ENCODE measurements around the gene RREB1. TPM values are rescaled to one million over a fixed set of nuclear protein-coding genes. Genes with fewer than 3 reads are reported as not detected.
"Not testable (repeated sequence)": the region's sequence is repeated elsewhere in the genome, so short reads cannot be mapped to it uniquely, and the experiment has no call there.

RREB1 gene
- total RNA-seq, 1 donor from 2014 or later: 17.5 TPM

GRCh38 chr6:7144872-7145584, 37.3 kb downstream of the RREB1 start:
- no peak for DNase-seq (ENCODE audit: low read depth in 2 of 2)

GRCh38 chr6:7145585-7145884, 37.8 kb downstream of the RREB1 start:
- DNase-seq (ENCODE audit: low read depth in 2 of 2): no peak

GRCh38 chr6:7145885-7146828, 38.4 kb downstream of the RREB1 start:
- DNase-seq (ENCODE audit: low read depth in 2 of 2): peak; percentile 33 to 63

GRCh38 chr6:7147051-7147671, 39.4 kb downstream of the RREB1 start:
- no peak for DNase-seq (ENCODE audit: low read depth in 2 of 2)

DNA sequence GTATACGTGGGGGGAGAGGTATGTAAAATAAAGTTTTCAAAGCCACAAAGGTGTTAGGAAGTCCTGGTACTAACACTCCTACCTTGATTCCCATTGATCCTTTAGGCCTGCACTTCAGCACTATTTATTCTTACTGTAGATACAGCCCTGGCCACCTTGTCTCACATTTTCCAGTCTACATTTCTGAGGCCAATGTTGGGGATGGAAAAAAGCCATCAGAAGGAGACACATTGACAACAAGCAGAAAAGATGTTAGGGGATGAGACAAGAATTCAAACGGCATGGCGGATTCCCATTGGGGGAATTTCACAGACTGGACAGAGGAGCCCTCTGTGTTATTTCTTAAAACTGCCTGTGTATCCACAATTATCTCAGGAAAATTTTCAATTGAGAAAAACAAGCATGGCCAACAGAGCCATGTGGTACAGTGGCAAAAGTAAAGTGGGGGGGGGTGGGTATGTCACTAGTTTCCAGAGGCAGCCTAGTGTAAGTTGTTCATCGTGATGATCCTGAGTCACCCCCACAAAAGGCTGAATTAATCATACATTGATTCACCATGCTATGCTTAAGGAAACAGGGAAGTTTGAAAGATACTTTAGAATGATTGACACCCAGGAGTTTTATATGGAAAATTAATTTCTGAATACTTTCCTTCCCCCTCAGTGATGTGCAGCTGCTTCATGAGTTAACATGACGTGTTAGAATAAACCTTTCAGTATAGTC, 40.5 kb downstream of the RREB1 start:
- peak in 1 of 2 donors; percentile 61 for DNase-seq (ENCODE audit: low read depth in 2 of 2)

- DNase-seq (ENCODE audit: low read depth in 2 of 2): no peak
Observed at GRCh38 chr6:7150381-7151064, 42.8 kb downstream of the RREB1 start.

GRCh38 chr6:7151381-7151780, 43.6 kb downstream of the RREB1 start:
- DNase-seq (ENCODE audit: low read depth in 2 of 2): no peak

- no peak for DNase-seq (ENCODE audit: low read depth in 2 of 2)
Observed at GRCh38 chr6:7152462-7152861, 44.7 kb downstream of the RREB1 start.

GRCh38 chr6:7153789-7154188, 46.0 kb downstream of the RREB1 start:
- no peak for DNase-seq (ENCODE audit: low read depth in 2 of 2)

GRCh38 chr6:7154341-7155139, 46.8 kb downstream of the RREB1 start:
- no peak for DNase-seq (ENCODE audit: low read depth in 2 of 2)

GRCh38 chr6:7155871-7156579, 48.3 kb downstream of the RREB1 start:
- DNase-seq (ENCODE audit: low read depth in 2 of 2): no peak

DNA sequence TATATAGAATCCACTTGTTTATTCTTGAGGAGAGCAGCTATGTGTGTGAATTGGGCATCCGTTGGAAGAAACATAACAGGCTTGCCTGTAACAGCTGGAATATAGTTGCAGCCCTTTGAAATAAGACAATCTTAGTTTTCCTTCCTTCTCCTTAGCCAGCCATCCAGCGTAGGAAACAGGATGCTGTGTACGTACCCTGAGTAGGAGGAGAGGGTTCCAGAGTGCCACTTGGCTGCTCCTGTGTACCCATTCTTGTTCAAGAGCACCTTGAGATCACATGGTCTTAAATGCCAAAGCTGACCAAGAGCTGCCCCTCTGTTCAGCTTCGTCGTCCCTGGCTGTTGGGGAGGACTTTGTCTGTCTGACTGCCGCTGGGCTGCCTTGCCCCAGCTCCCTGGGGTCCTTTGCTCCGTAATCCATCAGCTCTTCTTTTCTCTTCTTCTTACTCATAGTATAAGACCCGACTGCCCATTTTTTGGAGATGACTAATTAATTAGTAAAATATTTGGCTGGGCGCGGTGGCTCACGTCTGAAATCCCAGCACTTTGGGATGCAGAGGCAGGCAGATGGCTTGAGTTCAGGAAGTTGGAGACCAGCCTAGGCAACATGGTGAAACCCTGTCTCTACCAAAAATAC, 49.0 kb downstream of the RREB1 start:
- DNase-seq (ENCODE audit: low read depth in 2 of 2): no peak

- not testable (repeated sequence) for DNase-seq (ENCODE audit: low read depth in 2 of 2)
Observed at GRCh38 chr6:7157307-7157706, 49.5 kb downstream of the RREB1 start.

- DNase-seq (ENCODE audit: low read depth in 2 of 2): no peak
Observed at GRCh38 chr6:7157752-7158616, 50.2 kb downstream of the RREB1 start.

- no peak for DNase-seq (ENCODE audit: low read depth in 2 of 2)
Observed at GRCh38 chr6:7159790-7160525, 52.2 kb downstream of the RREB1 start.

DNA sequence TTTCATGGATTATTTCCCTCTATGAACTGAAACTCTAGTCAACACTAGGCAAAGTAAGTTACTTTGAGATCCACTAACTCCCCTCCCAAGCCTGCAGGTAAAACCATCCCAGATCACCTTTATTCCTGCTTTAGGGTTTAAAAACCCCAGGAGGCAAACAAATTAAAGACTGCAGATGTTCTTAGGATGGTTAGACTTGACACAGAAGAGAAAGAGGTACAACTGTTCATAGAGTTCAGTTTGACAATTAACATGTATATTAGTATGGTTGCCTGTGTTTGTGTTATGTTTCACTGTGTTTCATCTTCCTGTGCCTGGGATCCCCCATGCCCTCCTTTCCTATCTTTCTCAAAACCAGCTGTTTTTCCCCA, 53.5 kb downstream of the RREB1 start:
- no peak for DNase-seq (ENCODE audit: low read depth in 2 of 2)

DNA sequence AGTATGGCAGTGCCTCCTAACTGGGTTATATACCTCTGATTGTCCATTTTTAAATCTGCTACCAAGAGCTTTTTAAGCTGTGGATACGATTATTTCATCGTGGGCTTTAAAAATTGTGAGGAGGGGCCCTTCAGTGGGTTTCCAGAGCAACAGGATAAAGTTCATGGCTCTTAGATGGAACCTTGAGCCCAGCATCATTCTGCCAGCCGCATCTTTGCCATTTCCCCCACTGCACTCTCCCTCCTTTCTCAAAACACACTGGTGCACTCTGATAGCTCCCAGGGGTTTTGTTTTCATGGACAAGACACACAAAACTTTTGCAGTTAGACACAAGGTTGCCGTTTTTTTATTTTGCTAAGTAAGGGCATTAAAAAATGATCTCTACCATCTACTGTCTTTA, 54.1 kb downstream of the RREB1 start:
- no peak for DNase-seq (ENCODE audit: low read depth in 2 of 2)

DNA sequence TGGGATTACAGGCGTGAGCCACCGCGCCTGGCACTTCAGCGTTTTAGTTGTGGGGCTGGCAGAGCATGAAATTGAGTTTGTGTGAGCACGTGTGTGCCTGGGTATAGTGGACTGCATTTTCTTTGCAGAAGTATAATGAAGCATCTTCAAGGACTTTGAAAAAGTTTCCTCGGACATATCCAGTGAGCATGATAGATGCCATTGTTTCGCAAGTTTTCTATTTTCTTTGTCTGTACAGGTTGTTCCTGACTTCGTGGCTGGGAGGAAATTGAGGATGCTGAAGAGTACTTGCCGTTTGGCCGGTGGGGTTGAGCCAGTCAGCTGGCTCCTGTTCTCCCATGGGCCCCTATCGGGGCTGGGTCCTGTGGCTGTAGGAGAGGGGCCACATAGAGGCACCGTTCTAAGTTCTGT, 55.9 kb downstream of the RREB1 start:
- no peak for DNase-seq (ENCODE audit: low read depth in 2 of 2)
